GM18526 (cell line): ENCODE measurements around the gene FGD3.

Experiments
- POLR2A ChIP-seq: IDR thresholded peaks from 3 replicates; pipeline ENCODE4 v1.6.1; 2011; ENCODE audit not compliant: insufficient read length; ENCODE audit errors: extremely low read depth

The FGD3 gene

GRCh38 chr9:93028448-93029006 is 81.2 kb downstream of the FGD3 start:
- TF ChIP-seq POLR2A: no peak

GRCh38 chr9:93030642-93031628 is 83.6 kb downstream of the FGD3 start:
- TF ChIP-seq POLR2A: no peak

GRCh38 chr9:93031629-93032430 is 84.5 kb downstream of the FGD3 start:
- TF ChIP-seq POLR2A: no peak

- no peak for TF ChIP-seq POLR2A
Observed at GRCh38 chr9:93032545-93032944, 85.2 kb downstream of the FGD3 start.

- no peak for TF ChIP-seq POLR2A
Observed at GRCh38 chr9:93033531-93033930, 86.2 kb downstream of the FGD3 start.

GRCh38 chr9:93035106-93035660 is 87.9 kb downstream of the FGD3 start:
- no peak for TF ChIP-seq POLR2A

GRCh38 chr9:93035821-93036351 is 88.6 kb downstream of the FGD3 start:
- no peak for TF ChIP-seq POLR2A

GRCh38 chr9:93036887-93037475 is 89.7 kb downstream of the FGD3 start:
- TF ChIP-seq POLR2A: no peak

GRCh38 chr9:93037476-93037971 is 90.2 kb downstream of the FGD3 start:
- TF ChIP-seq POLR2A: no peak

GRCh38 chr9:93038918-93039317 is 91.6 kb downstream of the FGD3 start:
- TF ChIP-seq POLR2A: no peak

GRCh38 chr9:93039456-93039855 is 92.1 kb downstream of the FGD3 start:
- TF ChIP-seq POLR2A: no peak

GRCh38 chr9:93039976-93040375 is 92.7 kb downstream of the FGD3 start:
- TF ChIP-seq POLR2A: no peak

GRCh38 chr9:93040409-93040808 is 93.1 kb downstream of the FGD3 start:
- no peak for TF ChIP-seq POLR2A

- TF ChIP-seq POLR2A: no peak
Observed at GRCh38 chr9:93041108-93041802, 93.9 kb downstream of the FGD3 start.
